ENCODE data around the gene INSR.
A peak's percentile ranks its signal among the peaks of the same experiment; 100 is the strongest.

The INSR gene

DNA sequence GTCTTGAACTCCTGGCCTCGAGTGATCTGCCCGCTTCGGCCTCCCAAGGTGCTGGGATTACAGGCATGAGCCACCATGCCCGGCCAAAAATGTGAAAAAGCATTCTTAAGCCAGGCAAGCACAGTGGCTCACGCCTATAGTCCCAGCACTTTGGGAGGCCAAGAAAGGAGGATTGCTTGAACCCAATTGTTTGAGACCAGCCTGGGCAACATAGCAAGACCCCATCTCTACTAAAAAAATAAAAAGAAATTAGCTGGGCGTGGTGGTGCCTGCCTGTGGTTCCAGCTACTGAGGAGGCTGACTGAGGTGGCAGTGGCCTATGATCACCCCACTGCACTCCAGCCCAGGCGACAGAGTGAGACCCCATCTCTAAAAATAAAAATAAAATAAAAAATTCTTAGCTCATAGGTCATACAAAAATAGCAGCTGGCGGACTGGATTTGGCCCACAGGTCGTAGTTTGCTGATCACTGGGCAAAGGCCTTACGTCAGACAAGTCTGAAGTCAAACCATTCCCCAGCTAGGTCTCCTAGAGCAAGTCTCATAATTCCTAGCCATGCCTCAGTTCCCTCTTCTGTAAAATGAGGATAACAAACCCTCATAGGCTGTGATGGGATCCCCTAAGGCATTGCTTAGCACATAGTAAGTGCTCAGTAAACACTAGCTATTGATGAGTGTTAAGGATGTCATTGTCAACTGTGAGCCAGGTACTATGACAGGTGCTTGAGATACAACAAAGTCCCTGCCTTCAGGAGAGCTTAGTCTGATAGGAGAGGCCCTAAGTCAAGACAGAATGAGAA lies 36.0 kb downstream of the INSR start:
- H3K9me3 ChIP-seq (ENCODE audit: control insufficient read depth, insufficient read depth, low read depth, low read length) = no peaks in the 10 kb centered on the region
- TF ChIP-seq ZNF121 (tag by site-specific recombination; IDR thresholded peaks at IDR 0.05) (peak; percentile 80), ZFP69B (tag by site-specific recombination; IDR thresholded peaks at IDR 0.05) (no peak), ZNF239 (tag by site-specific recombination; IDR thresholded peaks at IDR 0.05) (no peak), ZNF211 (tag by site-specific recombination; IDR thresholded peaks at IDR 0.05; ENCODE audit: low read depth) (no peak), ZNF664 (tag by site-specific recombination; IDR thresholded peaks at IDR 0.05) (0 out of 2 replicates have a peak, but pooled peaks have one; percentile 18)
- peaks cover 2% of the 10 kb centered on the region for H3K4me1 ChIP-seq (ENCODE audit: control insufficient read depth, insufficient read depth, low read length)
- ChIA-PET CTCF (interaction anchor here (0.6 to 1.0 kb wide), 2 partner anchors 110 to 1356 kb away, joined by 3 read pairs; no protein-coding TSS in a partner anchor), POLR2A (no interaction called here)
- no peaks in the 10 kb centered on the region; a peak in 1 of 3 replicates for H3K36me3 ChIP-seq (ENCODE audit: control insufficient read depth in 2 of 2, insufficient read depth in 1 of 2, low read length in 2 of 2)
- no peak overlapping the region for H3K27ac ChIP-seq (ENCODE audit: extremely low read depth, low read depth, low read length)
- H3K4me3 ChIP-seq (ENCODE audit: low read depth, low read length) = no peak overlapping the region

GRCh38 chr19:7257148-7258040 lies 36.8 kb downstream of the INSR start:
- ChIA-PET POLR2A (interaction anchor here (0.5 to 0.7 kb wide), 5 partner anchors 14 to 429 kb away, joined by 3 to 8 read pairs (median 3); no protein-coding TSS in a partner anchor), CTCF (interaction anchor here (0.6 to 1.0 kb wide), 2 partner anchors 75 to 109 kb away, joined by 3 read pairs; no protein-coding TSS in a partner anchor)
- H3K4me1 ChIP-seq (ENCODE audit: control insufficient read depth, insufficient read depth, low read length) = no peaks in the 10 kb centered on the region; the same call in 1 of the 2 replicates
- TF ChIP-seq INSM2 (tag by site-specific recombination; IDR thresholded peaks at IDR 0.05) = peak; percentile 55; the same call in 1 of the 2 replicates
- no peak for TF ChIP-seq ZNF777 (tag by site-specific recombination; IDR thresholded peaks at IDR 0.05; ENCODE audit: borderline replicate concordance)
- TF ChIP-seq, protein P1, sequence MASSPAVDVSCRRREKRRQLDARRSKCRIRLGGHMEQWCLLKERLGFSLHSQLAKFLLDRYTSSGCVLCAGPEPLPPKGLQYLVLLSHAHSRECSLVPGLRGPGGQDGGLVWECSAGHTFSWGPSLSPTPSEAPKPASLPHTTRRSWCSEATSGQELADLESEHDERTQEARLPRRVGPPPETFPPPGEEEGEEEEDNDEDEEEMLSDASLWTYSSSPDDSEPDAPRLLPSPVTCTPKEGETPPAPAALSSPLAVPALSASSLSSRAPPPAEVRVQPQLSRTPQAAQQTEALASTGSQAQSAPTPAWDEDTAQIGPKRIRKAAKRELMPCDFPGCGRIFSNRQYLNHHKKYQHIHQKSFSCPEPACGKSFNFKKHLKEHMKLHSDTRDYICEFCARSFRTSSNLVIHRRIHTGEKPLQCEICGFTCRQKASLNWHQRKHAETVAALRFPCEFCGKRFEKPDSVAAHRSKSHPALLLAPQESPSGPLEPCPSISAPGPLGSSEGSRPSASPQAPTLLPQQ (tag by site-specific recombination; IDR thresholded peaks at IDR 0.05) = 0 out of 2 replicates have a peak, but pooled peaks have one; percentile 35
- peak; percentile 88 for TF ChIP-seq SP7 (tag by site-specific recombination; IDR thresholded peaks at IDR 0.05)
- TF ChIP-seq, protein P2, sequence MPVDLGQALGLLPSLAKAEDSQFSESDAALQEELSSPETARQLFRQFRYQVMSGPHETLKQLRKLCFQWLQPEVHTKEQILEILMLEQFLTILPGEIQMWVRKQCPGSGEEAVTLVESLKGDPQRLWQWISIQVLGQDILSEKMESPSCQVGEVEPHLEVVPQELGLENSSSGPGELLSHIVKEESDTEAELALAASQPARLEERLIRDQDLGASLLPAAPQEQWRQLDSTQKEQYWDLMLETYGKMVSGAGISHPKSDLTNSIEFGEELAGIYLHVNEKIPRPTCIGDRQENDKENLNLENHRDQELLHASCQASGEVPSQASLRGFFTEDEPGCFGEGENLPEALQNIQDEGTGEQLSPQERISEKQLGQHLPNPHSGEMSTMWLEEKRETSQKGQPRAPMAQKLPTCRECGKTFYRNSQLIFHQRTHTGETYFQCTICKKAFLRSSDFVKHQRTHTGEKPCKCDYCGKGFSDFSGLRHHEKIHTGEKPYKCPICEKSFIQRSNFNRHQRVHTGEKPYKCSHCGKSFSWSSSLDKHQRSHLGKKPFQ (tag by site-specific recombination; IDR thresholded peaks at IDR 0.05) = no peak
- TF ChIP-seq ZNF362 (tag by site-specific recombination; IDR thresholded peaks at IDR 0.05) = peak; percentile 83
- TF ChIP-seq, protein P3, sequence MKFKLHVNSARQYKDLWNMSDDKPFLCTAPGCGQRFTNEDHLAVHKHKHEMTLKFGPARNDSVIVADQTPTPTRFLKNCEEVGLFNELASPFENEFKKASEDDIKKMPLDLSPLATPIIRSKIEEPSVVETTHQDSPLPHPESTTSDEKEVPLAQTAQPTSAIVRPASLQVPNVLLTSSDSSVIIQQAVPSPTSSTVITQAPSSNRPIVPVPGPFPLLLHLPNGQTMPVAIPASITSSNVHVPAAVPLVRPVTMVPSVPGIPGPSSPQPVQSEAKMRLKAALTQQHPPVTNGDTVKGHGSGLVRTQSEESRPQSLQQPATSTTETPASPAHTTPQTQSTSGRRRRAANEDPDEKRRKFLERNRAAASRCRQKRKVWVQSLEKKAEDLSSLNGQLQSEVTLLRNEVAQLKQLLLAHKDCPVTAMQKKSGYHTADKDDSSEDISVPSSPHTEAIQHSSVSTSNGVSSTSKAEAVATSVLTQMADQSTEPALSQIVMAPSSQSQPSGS (tag by site-specific recombination; IDR thresholded peaks at IDR 0.05; ENCODE audit: low read depth) = peak; percentile 64
- TF ChIP-seq ZEB2 (tag by site-specific recombination; IDR thresholded peaks at IDR 0.05) = peak; percentile 78; the same call in 1 of the 2 replicates
- peak; percentile 91 for TF ChIP-seq KLF8 (tag by site-specific recombination; IDR thresholded peaks at IDR 0.05)
- peak; percentile 77 for TF ChIP-seq PATZ1 (tag by site-specific recombination; IDR thresholded peaks at IDR 0.05)
- TF ChIP-seq KLF10 (tag by site-specific recombination; IDR thresholded peaks at IDR 0.05) = peak; percentile 84; the same call in 1 of the 2 replicates
- peak; percentile 84 for TF ChIP-seq ZNF629 (tag by site-specific recombination; IDR thresholded peaks at IDR 0.05)
- peak; percentile 34; the same call in 1 of the 2 replicates for TF ChIP-seq ZBTB1 (tag by site-specific recombination; IDR thresholded peaks at IDR 0.05)
- TF ChIP-seq ZNF658 (tag by site-specific recombination; IDR thresholded peaks at IDR 0.05) = no peak
- TF ChIP-seq ZNF639 (tag by site-specific recombination; IDR thresholded peaks at IDR 0.05) = peak; percentile 25; the same call in 1 of the 2 replicates

More at GRCh38 chr19:7257148-7258040, 36.8 kb downstream of the INSR start:
- H3K4me3 ChIP-seq (ENCODE audit: low read depth, low read length) = no peak overlapping the region
- no peaks in the 10 kb centered on the region; a peak in 1 of 3 replicates for H3K36me3 ChIP-seq (ENCODE audit: control insufficient read depth in 2 of 2, insufficient read depth in 1 of 2, low read length in 2 of 2)
- no peak overlapping the region for H3K27ac ChIP-seq (ENCODE audit: extremely low read depth, low read depth, low read length)
- H3K9me3 ChIP-seq (ENCODE audit: control insufficient read depth, insufficient read depth, low read depth, low read length) = no peaks in the 10 kb centered on the region
